ENCODE data around the gene DHRSX.
"Not testable (repeated sequence)": the region's sequence is repeated elsewhere in the genome, so short reads cannot be mapped to it uniquely, and the experiment has no call there.

The DHRSX gene

DNA sequence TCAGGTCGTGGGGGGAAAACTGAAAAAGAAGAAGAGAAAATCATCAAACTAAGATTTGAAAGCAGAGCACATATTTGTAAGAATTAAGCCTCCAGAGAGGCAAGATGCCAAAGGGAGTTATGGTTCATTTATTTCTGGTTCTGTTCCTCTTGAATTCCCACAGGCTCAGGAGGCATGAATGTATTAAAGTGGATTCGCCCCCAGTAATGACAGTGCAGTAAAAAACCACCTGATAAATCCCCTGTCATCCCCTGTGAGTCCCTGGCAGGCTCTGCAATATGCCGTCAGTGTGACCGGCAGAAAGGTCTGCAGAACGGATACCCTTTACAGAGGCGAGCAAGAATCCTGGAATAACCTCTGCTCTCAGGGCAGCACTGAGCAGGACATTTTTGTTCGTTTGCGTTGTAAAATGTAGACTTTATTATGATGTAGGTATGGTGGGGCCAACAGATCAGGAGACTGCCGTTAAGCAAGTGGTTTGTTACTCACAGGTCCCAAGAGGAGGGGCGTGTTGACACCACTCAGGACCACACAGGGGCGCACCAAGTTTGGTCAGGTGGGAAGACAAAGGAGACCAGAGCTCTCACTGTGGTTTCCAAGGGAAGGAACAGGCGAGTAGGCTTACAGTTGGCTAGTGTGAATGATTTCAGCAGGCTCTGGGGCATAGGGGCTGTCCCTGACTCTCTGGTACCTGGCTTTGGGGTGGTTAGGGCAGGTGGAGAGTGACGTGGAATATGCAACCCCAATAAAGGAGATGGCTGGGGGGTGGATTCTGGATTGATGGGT is 75.3 kb downstream of the DHRSX start:
- DNase-seq (ENCODE audit: low read depth, low spot score): no peak
- no peaks in the 10 kb centered on the region for H3K36me3 ChIP-seq (ENCODE audit: control insufficient read depth, insufficient read depth, low read length)
- H3K4me1 ChIP-seq (ENCODE audit: control insufficient read depth, insufficient read depth, low read length): no peaks in the 10 kb centered on the region; the same call in 1 of the 2 replicates
- no peaks in the 10 kb centered on the region for H3K9me3 ChIP-seq (ENCODE audit: control insufficient read depth, insufficient read depth, low read length)
- no peak overlapping the region for H3K4me3 ChIP-seq (ENCODE audit: low read length)
- no CpG with 5 or more reads among the region's 13 CpGs for WGBS (ENCODE audit: insufficient coverage, insufficient read length)
- H3K27ac ChIP-seq (ENCODE audit: low read length): no peak overlapping the region
- H3K27me3 ChIP-seq (ENCODE audit: control insufficient read depth, insufficient read depth, low read length): no peaks in the 10 kb centered on the region

DNA sequence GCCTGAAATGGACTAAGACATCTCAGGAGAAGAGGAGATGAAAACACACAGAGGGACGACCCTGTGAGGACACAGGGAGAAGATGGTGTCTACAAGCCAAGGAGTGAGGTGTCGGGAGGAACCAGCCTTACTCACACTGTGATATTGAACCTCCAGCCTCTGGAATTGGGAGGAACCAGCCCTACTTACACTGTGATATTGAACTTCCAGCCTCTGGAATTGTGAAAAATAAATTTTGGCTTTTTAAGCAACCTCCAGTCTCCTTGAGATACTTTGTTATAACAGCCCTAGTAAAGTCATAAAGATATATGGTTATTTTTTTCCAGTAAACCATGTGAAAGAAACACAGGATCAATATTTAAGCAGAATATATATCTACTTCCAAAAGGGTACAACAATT is 76.5 kb downstream of the DHRSX start:
- H3K4me1 ChIP-seq (ENCODE audit: control insufficient read depth, insufficient read depth, low read length): no peaks in the 10 kb centered on the region; the same call in 1 of the 2 replicates
- H3K4me3 ChIP-seq (ENCODE audit: low read length): no peak overlapping the region
- no CpG with 5 or more reads among the region's 2 CpGs for WGBS (ENCODE audit: insufficient coverage, insufficient read length)
- H3K27ac ChIP-seq (ENCODE audit: low read length): no peak overlapping the region
- DNase-seq (ENCODE audit: low read depth, low spot score): no peak
- no peaks in the 10 kb centered on the region for H3K36me3 ChIP-seq (ENCODE audit: control insufficient read depth, insufficient read depth, low read length)
- H3K9me3 ChIP-seq (ENCODE audit: control insufficient read depth, insufficient read depth, low read length): no peaks in the 10 kb centered on the region
- no peaks in the 10 kb centered on the region for H3K27me3 ChIP-seq (ENCODE audit: control insufficient read depth, insufficient read depth, low read length)

DNA sequence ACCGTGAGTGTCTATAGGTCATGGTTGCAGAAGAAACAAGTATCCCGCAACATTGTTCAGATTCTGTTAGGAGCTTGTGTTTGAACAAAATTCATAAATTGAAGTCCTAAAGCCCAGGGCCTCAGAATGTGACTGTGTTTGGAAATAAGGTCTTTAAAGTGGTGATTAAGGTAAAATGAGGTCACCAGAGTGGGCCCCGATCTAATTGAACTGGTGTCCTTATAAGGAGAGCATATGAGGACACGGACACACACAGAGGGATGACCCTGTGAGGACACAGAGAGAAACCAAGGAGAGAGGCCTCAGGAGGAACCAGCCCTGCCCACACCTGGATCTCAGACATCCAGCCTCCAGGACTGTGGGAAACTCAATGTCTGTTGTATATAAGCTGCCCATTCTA is 76.9 kb downstream of the DHRSX start:
- Histone ChIP-seq H3K9me3 (ENCODE audit: control insufficient read depth, insufficient read depth, low read length) (no peaks in the 10 kb centered on the region), H3K36me3 (ENCODE audit: control insufficient read depth, insufficient read depth, low read length) (no peaks in the 10 kb centered on the region), H3K4me1 (ENCODE audit: control insufficient read depth, insufficient read depth, low read length) (no peaks in the 10 kb centered on the region; the same call in 1 of the 2 replicates), H3K27me3 (ENCODE audit: control insufficient read depth, insufficient read depth, low read length) (no peaks in the 10 kb centered on the region), H3K27ac (ENCODE audit: low read length) (no peak overlapping the region), H3K4me3 (ENCODE audit: low read length) (no peak overlapping the region)
- DNase-seq (ENCODE audit: low read depth, low spot score): no peak
- WGBS (ENCODE audit: insufficient coverage, insufficient read length): no CpG with 5 or more reads among the region's 4 CpGs

DNA sequence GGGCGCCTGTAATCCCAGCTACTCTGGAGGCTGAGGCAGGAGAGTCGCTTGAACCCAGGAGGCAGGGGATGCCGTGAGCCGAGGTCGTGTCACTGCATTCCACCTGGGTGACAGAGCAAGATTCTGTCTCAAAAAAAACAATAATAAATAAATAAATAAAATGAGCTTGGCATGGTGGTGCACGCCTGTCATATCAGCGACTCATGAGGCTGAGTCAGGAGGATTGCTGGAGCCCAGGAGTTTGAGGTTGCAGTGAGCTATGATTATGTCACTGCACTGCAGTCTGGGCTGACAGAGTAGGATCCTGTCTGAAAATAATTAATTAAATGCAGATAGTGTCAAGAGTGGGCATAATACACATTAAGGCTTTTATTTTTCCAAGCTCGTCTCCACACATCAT is 77.5 kb downstream of the DHRSX start:
- no CpG with 5 or more reads among the region's 8 CpGs for WGBS (ENCODE audit: insufficient coverage, insufficient read length)

DNA sequence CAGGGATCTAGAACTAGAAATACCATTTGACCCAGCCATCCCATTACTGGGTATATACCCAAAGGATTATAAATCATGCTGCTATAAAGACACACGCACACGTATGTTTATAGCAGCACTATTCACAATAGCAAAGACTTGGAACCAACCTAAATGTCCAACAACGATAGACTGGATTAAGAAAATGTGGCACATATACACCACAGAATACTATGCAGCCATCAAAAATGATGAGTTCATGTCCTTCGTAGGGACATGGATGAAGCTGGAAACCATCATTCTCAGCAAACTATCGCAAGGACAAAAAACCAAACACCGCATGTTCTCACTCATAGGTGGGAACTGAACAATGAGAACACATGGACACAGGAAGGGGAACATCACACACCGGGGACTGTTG is 81.4 kb downstream of the DHRSX start:
- WGBS (ENCODE audit: insufficient coverage, insufficient read length): no CpG with 5 or more reads among the region's 7 CpGs
- H3K27ac ChIP-seq (ENCODE audit: low read length); H3K4me1 ChIP-seq (ENCODE audit: control insufficient read depth, insufficient read depth, low read length); H3K4me3 ChIP-seq (ENCODE audit: low read length); DNase-seq (ENCODE audit: low read depth, low spot score); H3K27me3 ChIP-seq (ENCODE audit: control insufficient read depth, insufficient read depth, low read length); H3K9me3 ChIP-seq (ENCODE audit: control insufficient read depth, insufficient read depth, low read length); H3K36me3 ChIP-seq (ENCODE audit: control insufficient read depth, insufficient read depth, low read length): not testable (repeated sequence)

More for the DNA sequence above, 77.5 kb downstream of the DHRSX start:
- Histone ChIP-seq H3K9me3 (ENCODE audit: control insufficient read depth, insufficient read depth, low read length) (no peaks in the 10 kb centered on the region), H3K27ac (ENCODE audit: low read length) (no peak overlapping the region), H3K36me3 (ENCODE audit: control insufficient read depth, insufficient read depth, low read length) (no peaks in the 10 kb centered on the region), H3K4me1 (ENCODE audit: control insufficient read depth, insufficient read depth, low read length) (no peaks in the 10 kb centered on the region; the same call in 1 of the 2 replicates), H3K27me3 (ENCODE audit: control insufficient read depth, insufficient read depth, low read length) (no peaks in the 10 kb centered on the region), H3K4me3 (ENCODE audit: low read length) (no peak overlapping the region)
- DNase-seq (ENCODE audit: low read depth, low spot score): no peak

DNA sequence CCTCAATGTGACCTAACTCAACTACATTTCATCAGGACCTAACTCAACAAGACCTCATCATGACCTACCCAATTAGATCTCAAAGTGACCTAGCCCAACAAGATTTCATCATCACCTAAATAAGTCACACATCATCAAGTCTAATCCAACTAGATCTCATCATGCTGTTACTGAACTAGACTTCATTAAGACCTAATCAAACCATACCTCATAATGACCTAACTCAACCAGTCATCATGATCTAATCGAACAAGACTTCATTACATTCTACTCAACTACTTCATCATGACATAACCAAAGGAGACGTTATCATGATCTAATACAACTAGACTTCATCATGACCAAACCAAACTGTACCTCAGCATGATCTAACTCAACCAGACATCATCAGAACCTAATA is 82.8 kb downstream of the DHRSX start:
- DNase-seq (ENCODE audit: low read depth, low spot score): no peak
- Histone ChIP-seq H3K4me3 (ENCODE audit: low read length) (no peak overlapping the region), H3K27ac (ENCODE audit: low read length) (no peak overlapping the region), H3K36me3 (ENCODE audit: control insufficient read depth, insufficient read depth, low read length) (no peaks in the 10 kb centered on the region), H3K27me3 (ENCODE audit: control insufficient read depth, insufficient read depth, low read length) (no peaks in the 10 kb centered on the region), H3K9me3 (ENCODE audit: control insufficient read depth, insufficient read depth, low read length) (no peaks in the 10 kb centered on the region), H3K4me1 (ENCODE audit: control insufficient read depth, insufficient read depth, low read length) (no peaks in the 10 kb centered on the region)
- no CpG with 5 or more reads among the region's 2 CpGs for WGBS (ENCODE audit: insufficient coverage, insufficient read length)

DNA sequence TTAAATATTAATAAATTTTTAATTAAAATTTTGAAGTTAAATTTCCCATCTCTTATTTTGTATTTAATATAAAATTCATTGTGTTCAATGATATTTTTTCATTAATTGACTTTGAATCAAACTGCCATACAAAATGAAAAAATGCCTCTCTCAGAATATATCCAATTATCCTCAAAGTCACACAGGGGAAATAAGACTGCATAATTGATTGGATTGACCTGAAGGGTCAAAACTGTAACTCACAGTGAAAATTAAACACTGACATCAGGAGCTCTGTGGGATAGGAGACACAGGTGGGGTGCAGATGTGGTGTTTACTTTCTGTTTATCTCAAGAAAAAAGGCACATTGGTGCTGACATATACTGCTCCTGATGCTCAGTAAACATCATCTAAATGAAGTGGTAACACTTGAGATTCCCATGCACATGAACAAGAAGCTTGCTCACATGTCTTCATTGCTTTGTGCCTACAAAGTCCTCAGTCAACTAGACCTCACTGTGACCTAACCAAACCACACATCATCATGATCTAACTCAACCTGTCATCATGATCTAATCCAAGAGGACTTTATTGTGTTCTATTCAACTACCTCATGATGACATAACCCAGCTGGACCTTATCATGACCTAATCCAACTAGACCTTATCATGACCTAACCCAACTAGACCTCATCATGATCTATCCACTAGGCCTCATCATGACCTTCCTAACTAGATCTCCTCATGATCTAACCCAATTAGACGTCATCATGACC is 83.7 kb downstream of the DHRSX start:
- no peaks in the 10 kb centered on the region for H3K9me3 ChIP-seq (ENCODE audit: control insufficient read depth, insufficient read depth, low read length)
- H3K4me3 ChIP-seq (ENCODE audit: low read length): no peak overlapping the region
- no peak for DNase-seq (ENCODE audit: low read depth, low spot score)
- no peaks in the 10 kb centered on the region for H3K4me1 ChIP-seq (ENCODE audit: control insufficient read depth, insufficient read depth, low read length)
- no CpG with 5 or more reads among the region's 1 CpG for WGBS (ENCODE audit: insufficient coverage, insufficient read length)
- no peaks in the 10 kb centered on the region for H3K27me3 ChIP-seq (ENCODE audit: control insufficient read depth, insufficient read depth, low read length)
- H3K36me3 ChIP-seq (ENCODE audit: control insufficient read depth, insufficient read depth, low read length): no peaks in the 10 kb centered on the region
- no peak overlapping the region for H3K27ac ChIP-seq (ENCODE audit: low read length)

DNA sequence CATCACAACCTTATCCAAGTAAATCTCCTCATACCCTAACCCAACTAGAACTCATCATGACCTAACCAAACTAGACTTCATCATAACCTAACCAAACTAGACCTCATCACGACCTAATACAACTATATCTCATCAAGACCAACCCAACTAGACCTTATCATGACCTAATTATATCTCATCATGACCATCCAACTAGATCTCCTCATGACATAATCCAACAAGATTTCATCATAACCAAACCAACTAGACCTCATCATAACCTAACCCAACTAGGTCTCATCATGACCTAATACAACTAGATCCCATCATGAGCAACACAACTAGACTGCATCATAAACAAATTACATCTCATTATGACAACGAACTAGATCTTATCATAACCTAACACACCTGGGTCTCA is 86.4 kb downstream of the DHRSX start:
- DNase-seq (ENCODE audit: low read depth, low spot score): no peak
- Histone ChIP-seq H3K9me3 (ENCODE audit: control insufficient read depth, insufficient read depth, low read length) (no peaks in the 10 kb centered on the region), H3K36me3 (ENCODE audit: control insufficient read depth, insufficient read depth, low read length) (no peaks in the 10 kb centered on the region), H3K4me3 (ENCODE audit: low read length) (no peak overlapping the region), H3K4me1 (ENCODE audit: control insufficient read depth, insufficient read depth, low read length) (no peaks in the 10 kb centered on the region), H3K27me3 (ENCODE audit: control insufficient read depth, insufficient read depth, low read length) (no peaks in the 10 kb centered on the region), H3K27ac (ENCODE audit: low read length) (no peak overlapping the region)
- 100% methylated on average over 1 of the region's 2 CpGs for WGBS (ENCODE audit: insufficient coverage, insufficient read length)

DNA sequence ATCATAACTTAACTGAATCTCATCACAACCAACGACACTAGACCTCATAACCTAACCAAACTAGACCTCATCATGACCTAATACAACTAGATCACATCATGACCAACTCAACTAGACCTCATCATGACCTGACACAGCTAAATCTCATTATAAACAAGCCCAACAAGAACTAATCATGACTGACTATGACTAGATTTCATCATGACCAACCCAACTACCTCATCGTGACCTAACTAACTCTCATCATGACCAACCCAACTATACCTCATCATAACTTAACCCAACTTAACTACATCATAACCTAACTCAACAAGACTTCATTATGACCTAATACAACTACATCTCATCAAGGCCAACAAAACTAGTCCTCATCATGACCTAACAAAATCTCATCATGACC is 86.8 kb downstream of the DHRSX start:
- no peaks in the 10 kb centered on the region for H3K9me3 ChIP-seq (ENCODE audit: control insufficient read depth, insufficient read depth, low read length)
- DNase-seq (ENCODE audit: low read depth, low spot score): no peak

DNA sequence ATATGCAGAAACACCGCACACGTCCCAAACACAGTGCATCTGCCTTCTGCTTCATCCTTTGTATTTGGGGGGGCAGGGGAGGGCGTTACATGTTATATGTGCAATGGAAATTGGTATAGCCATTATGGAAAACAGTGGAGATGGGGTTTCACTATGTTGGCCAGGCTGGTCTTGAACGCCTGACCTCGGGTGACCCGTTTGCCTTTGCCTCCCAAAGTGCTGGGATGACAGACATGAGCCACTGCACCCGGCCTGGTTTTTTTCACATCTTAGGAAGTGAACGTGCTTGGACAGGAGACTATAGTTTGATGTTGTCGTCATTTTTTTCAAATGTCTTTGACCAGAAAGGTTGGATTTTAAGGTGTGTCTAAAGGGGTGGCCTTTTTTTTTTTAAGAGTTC is 88.6 kb downstream of the DHRSX start:
- Histone ChIP-seq H3K9me3 (ENCODE audit: control insufficient read depth, insufficient read depth, low read length) (no peaks in the 10 kb centered on the region), H3K27me3 (ENCODE audit: control insufficient read depth, insufficient read depth, low read length) (no peaks in the 10 kb centered on the region), H3K4me1 (ENCODE audit: control insufficient read depth, insufficient read depth, low read length) (no peaks in the 10 kb centered on the region), H3K4me3 (ENCODE audit: low read length) (no peak overlapping the region), H3K36me3 (ENCODE audit: control insufficient read depth, insufficient read depth, low read length) (peaks cover 3% of the 10 kb centered on the region; the same call in 1 of the 2 replicates), H3K27ac (ENCODE audit: low read length) (no peak overlapping the region)
- no CpG with 5 or more reads among the region's 9 CpGs for WGBS (ENCODE audit: insufficient coverage, insufficient read length)
- DNase-seq (ENCODE audit: low read depth, low spot score): no peak

More for the DNA sequence above, 86.8 kb downstream of the DHRSX start:
- no peaks in the 10 kb centered on the region for H3K27me3 ChIP-seq (ENCODE audit: control insufficient read depth, insufficient read depth, low read length)
- no peak overlapping the region for H3K4me3 ChIP-seq (ENCODE audit: low read length)
- H3K27ac ChIP-seq (ENCODE audit: low read length): no peak overlapping the region
- no peaks in the 10 kb centered on the region for H3K36me3 ChIP-seq (ENCODE audit: control insufficient read depth, insufficient read depth, low read length)
- 100% methylated on average over 2 of the region's 2 CpGs for WGBS (ENCODE audit: insufficient coverage, insufficient read length)
- no peaks in the 10 kb centered on the region for H3K4me1 ChIP-seq (ENCODE audit: control insufficient read depth, insufficient read depth, low read length)

Data from iPS DF 6.9 (cell line).